GM19463 (cell line): Measurements from ENCODE around the gene GALNT15.

Experiments
- ATAC-seq: cut with Tn5 transposase; IDR thresholded peaks from one replicate; pipeline ENCODE4 v1.9.1; 2021; ENCODE audit warnings: mild to moderate bottlenecking, moderate library complexity; ENCODE audit not compliant: unreplicated experiment

The GALNT15 gene, protein sequence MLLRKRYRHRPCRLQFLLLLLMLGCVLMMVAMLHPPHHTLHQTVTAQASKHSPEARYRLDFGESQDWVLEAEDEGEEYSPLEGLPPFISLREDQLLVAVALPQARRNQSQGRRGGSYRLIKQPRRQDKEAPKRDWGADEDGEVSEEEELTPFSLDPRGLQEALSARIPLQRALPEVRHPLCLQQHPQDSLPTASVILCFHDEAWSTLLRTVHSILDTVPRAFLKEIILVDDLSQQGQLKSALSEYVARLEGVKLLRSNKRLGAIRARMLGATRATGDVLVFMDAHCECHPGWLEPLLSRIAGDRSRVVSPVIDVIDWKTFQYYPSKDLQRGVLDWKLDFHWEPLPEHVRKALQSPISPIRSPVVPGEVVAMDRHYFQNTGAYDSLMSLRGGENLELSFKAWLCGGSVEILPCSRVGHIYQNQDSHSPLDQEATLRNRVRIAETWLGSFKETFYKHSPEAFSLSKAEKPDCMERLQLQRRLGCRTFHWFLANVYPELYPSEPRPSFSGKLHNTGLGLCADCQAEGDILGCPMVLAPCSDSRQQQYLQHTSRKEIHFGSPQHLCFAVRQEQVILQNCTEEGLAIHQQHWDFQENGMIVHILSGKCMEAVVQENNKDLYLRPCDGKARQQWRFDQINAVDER

DNA sequence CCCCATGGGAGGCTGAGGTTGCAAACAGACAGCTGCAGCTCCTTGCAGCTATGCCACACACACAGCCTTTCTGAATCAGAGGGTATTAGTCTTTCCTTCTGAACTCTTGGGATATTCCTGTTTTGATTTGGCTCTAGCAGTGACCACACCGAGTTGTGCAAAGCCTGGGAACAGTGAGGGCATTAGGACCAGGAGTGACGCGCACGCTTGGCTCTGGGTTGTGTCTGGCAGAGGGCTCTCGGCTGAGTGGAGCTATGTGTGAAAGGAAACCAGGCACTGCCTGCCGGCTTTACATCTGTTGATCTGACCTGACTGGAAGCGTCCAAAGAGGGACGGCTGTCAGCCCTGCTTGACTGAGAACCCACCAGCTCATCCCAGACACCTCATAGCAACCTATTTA, at the start of gene GALNT15:
Gene GALNT15, plus strand, starts transcription at position 292 of the 400 bp plus-strand sequence. CDS start 472 bp downstream, outside the sequence.
- ATAC-seq = no peak

DNA sequence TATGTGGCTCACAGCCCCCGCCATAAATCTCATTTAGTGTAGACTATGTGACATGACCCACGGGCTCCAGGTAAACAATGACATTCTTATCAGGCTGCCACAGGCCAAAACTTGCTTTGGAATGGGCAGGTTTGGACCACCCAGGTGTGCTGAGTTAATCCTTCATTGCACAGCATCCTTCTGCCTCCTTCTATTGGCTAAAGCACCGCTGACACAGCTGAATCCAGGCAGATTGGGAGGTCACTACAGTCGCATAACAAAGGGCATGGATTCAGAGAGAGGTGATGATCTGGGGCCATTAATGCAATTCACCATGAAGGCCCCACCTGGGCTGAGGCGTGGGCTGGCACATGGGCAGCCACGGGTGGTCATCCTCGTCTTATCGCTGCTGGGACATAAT, 47.8 kb upstream of the GALNT15 start:
- no peak for ATAC-seq

DNA sequence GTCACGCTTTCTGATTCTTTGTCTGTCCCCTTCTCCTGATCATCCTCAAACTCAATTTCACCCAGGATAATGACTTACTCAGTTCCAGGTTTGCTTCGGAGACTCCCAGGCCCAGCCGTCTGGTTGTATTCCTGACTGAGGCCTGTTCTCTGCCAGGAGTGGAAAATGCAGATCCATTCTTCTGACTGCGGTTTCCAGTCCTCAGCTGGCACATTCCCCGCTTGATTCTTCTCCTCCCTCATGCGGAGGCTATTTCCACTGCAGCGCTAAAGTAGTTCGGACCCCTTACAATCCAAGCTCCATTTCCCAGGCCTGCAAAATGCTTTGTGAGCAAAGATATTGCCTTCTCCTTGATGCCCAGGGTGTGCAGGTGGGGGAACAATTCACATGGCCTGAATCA, 47.2 kb upstream of the GALNT15 start:
- no peak for ATAC-seq

DNA sequence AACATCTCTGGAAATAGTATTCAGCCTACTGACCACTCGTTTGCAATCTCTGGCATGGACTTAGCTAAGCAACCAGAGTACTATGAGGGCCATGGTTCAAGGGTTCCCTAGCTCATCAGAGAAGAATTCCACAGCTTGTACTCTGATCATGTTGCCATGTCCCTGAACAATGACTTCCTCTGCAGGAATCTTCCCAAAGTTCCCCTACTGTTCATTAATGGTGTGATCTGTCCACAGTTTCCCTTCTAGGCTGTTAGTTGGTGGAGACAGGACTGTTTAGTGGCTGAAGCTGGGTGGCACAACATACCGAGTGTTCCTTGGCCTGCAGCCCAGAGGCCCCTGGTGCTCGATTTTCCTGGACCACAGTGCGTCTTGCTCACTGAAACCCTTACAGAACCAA, 44.4 kb upstream of the GALNT15 start:
- no peak for ATAC-seq

DNA sequence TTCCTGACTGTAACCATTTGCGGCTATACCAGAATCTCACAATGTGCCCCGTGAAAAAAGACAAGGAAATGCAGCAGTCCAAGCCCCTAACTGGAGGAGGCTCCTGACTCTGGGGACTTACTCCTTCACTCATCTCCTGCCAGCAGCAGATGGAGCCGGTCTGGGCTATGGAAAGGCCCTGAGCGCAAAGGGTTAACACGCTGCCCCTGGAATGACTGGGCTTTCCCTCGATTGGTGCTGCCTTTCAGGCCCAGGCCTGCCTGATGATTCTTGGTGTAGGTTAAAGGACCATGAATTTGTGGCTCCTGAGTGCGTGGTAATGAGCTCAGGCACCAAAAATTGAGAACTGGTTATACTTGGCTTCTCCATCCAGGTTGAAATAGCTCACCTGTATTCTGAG, 42.3 kb upstream of the GALNT15 start:
- no peak for ATAC-seq

DNA sequence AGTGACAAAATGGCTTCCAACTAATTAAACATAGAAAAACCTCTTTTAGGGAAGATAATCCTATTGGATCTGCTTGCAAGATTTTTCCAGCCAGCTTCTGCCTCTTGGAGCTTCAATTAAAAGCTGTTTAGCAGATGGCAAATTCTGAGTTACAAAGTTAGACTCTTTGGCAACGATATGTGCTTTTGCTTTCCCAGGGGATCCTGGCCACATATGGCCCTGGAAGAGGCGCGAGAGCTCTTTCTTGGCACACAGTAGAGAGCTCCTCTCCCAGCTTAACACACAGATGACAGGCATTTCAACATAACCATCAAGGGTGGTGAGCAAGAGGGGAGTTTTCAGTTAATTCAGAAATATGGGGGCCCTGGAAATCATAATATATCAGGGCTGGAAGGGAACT, 41.6 kb upstream of the GALNT15 start:
- ATAC-seq = no peak

DNA sequence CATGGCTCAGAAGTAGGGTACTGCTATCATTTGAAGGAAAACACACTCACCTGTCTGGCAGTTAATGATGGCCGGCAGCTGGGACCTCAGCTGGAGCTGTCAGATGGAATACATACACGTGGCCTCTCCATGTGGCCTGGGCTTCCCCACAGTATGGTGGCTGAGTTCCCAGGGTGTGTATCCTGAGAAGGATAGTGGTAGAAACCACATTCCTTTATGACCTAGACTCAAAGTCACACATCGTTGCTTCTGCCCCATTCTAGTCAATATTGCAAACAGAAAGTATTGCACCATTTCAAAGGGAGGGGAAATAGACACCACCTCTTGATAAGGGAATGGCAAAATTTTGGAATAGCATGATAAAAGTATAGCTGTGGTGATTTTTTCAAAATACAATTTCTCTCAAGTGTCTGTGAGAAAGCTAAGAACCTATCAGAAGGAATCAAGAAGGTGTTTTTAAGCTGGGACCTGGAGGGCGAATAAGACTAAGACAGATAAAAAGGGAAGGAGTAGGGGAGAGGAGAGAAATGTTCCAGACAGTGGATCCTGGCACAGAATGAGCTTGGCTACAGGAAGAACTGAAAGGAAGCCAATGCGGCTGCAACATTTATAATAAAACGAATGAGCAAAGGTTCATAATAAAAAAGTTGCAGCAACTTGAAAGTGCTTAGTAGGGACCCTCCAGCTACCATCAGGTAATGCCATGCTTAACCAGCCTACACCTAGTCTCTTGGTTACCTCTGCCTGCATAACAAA, 40.1 kb upstream of the GALNT15 start:
- no peak for ATAC-seq

DNA sequence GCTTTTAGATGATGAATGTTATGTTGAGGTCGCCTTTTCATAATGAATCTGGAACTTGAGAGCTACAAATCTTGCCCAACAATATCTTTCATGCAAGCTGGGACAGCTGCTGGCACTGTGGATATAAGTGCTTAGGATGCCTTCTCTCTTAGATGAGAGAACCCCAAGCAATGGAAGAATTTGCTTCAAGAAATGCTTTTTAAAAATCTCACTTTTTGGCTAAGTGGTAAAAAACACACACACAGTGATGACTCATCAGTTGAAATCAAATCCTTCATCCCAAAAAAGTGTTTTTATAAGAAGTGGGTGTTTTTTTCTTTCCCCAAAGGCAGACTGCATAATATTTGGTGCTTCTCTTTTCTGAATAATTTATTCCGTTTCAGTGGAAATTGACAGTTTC, 38.4 kb upstream of the GALNT15 start:
- ATAC-seq = no peak

DNA sequence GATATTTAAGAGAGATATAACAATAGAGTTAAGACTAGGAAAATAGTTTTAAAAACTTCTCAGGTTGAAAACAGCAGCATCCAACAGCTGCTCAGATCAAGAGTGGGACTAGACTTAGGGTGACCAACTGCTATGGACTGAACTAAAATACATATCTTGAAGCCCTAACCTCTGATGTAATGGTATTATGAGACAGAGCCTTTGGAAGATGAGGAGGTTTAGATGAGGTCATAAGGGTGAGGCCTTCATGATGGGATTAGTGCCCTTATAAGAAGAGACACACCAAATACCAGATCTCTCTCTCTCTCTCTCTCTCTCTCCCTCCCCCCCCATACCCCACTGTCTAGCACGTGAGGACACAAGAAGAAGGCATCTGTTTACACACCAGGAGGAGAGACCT, 37.4 kb upstream of the GALNT15 start:
- no peak for ATAC-seq

DNA sequence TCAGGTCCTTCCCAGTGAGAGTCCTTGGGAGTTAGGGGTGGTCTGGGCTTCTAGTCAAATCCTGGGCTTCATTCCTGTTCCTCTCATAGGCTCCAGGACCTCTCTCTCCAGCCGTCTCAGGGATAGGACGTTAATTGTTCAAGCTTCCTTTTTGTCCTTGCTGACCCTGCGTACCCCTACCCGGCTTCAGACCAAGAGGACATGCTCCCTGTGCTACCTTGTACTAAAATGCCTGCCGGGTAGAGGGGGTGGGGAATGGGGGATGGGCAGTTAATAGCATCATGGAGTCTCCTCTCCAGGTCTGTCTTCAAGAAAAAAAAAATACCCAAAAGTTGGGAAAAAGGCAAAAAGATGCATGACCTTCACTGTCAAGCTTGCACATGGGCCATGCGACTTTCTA, 36.5 kb upstream of the GALNT15 start:
- ATAC-seq = no peak

DNA sequence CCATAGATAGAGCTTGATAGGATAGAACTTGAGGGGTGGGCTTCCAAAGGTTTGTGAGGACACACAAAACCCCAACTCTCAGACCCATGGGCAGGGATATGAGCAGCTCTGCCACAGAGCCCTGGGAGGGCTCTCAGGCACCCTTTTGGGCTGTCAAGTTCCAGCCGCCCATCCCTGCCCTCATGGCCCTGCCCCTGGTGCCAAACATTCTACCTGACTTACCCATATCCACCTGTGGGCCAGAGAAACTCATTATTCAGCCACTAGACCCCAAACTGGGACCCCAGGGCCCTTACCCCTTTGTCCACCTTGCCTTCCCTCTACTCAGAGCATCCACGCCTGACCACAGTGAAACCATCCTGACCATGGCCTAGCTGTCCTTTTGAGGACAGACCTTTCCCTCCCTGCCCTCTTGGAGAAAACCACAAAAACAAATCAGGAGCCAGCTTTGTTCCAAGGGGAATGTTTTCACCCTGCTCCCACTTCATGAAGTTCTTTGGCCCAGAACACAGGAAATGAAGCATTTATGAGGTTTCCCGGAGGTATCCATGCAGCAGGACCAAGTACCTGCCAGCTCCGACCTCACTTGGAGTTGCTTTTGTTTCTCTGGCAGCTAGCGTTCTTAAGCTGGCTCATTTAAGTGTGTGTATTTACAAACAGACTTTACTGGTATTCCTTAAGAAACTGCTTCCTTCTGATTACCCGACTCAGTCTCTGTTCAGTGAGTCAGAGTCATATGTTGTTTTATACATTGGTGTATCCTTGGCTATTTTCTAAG, 34.2 kb upstream of the GALNT15 start:
- ATAC-seq = no peak

DNA sequence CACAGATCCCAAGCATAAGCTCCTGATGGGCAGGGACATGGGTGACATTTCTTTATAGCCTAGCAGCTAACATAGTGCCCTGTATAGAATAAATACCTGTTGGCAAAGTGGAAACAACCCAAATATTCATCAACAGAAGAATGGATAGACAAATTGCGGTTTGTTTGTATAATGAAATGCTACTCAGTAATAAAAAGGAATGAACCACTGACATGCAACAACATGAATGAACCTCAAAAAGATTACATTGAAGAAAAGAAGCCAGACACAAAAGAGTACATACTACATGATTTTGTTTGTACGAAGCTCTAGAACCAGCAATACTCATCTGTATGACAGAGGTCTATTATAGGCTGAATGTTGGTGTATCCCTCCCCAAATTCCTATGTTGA, 33.6 kb upstream of the GALNT15 start:
- ATAC-seq = no peak

DNA sequence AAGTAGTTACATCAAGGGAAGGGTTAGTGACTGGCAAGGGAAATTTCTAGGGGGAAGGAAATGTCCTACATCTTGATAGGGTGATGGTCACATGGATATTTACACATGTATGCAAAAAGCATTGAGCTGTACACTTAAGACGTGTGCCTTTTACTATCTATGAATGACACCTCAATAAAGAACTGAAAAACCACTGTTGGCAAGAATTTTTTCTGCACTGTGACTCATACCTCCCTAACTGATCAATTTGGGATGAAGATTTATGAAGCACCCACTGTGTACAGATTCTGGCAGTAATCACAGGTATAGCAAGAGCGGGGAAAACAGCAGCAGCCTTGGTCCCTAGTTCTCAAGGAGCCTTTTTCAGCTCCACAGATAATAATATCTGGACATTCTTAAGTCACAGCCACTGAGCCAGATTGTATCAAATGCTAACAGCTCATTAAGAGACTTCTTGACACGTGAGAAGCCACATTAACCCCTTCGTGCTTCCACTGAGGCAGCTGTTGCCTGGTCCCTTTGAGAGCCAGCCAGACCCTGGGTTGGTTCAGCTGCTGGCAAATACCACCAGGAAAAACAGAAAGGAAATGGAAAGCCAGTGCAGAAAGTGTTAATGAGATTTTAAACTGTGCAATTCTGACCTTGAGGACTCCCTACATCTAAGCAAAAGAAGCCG, 32.0 kb upstream of the GALNT15 start:
- no peak for ATAC-seq

DNA sequence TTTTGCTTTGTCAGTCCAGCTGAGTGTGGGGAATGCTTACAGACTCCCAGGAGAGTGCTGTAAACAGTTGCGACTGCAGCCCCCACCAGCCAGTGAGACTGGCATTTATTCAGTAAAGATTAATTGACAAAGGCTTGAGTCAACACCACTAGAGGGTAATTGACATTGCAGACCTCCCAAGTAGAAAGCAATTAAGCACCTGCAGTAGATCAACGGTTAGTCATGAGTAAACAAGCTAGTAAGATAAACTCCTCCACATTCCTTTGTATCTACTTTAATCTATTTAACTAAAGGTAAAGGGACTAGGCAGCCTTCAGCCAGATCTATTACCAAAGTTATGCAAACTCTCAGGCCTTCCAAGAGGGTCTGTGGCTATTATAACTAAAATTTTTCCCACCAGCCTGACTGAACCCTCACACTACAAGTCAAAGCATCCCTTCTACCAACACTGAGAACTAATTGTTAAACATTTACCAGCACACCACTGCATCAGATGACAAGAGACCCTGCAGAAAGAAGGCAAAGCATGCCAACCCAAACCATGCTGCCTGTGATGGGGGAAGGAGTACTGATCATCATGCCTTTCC, 30.5 kb upstream of the GALNT15 start:
- no peak for ATAC-seq

DNA sequence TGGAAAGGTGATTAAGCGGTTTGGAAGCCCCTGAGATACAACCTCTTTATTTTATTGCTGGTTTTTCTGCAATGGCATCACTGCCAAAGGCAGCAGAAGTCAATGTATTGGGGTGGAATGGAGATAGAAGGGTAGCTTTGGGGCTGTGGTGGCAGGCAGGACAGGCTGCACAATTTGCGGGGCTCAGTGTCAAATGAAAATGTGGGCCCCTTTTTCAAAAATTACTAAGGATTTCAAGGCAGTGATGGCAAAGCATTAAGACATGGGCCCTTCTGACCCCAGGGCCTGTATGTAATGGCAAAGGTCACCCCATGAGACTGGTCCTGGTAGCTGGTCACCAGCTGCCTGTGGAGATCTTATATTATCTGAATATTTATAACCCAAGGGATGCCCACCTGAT, 29.3 kb upstream of the GALNT15 start:
- ATAC-seq = no peak

DNA sequence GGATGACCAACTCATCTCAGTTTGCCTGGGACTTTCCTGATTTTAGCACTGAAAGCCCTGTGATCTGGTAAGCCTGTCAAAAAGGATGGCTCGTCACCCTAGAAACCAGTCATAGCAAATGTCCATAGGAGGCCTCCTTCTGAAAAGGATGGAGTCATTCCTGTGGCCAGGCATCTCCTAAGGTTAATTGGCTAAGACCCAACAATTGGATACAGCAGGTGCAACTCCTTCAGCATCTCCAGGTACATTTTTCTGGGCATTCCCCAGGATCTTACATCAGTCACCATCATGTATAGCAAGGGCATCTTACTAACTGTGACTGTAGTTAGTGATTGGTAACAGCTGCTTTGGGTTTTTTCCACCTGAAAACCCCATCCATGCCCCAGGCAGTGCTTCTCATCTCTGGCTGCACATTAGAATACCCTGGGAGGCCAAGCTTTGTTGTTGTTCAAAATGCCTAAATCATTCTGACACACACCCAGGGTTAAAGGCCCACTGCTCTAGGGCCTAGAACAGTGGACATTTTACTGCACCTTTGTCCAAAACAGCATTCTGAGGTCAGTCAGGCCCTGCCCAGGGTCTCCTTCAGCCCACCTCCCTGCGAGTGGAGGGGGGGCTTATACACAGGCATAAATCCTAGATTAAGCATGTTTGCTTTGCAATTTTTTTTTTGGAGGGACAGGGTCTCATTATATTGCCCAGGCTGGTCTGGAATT, 28.3 kb upstream of the GALNT15 start:
- ATAC-seq = peak; percentile 68

DNA sequence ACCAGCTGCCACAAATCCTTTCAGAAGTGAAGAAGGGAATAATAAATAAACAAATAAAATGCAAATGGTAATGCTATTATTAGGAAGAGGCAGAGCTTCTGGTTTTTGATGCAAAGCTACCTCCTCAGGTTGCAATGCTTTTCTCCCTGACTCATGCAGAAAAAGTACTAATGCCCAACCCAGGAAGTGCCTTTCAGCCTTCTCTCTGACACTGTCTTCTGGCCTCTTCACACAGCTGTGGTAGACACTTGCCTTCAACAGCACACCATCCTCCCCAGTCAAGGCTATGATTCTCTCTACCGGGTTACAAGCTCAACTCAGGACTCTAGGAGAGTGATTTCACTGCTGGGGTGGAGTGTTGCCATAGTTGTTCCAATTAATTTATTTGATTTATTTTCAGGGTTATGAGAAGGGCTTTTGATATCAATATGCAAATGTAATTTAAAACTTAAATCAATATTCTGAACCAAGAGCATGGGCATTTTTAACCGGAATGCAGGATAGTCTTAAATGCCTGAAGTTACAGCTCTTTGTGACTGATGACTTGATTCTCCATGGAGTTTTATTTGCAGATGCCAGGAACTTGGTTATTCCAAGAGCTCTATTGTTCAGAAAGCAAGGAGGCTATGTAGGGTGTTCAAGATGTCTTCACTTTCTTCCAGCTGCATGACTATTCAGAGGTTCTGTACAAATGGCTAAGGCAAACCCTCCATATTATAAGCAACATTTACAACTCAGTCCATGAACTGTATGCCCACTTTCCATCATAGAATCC, 27.1 kb upstream of the GALNT15 start:
- ATAC-seq = peak; percentile 27

DNA sequence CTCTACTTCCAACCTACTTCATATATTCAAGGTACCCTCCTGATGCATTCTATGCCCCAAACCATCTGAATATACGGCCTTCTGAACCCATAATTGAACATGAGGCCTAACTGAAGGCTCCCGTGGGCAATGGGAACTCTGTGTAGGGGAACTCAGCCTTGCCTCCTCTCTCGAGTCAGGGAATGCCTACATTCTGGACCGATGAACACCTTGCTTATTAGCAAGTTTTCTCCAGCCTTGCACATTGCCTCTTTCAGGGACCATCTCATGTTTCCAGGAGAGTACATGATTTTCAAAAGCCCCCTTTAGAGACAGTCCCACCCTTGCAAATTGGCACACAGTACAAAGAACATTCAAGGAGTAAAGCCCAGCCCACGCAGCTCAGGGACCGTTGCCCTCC, 26.3 kb upstream of the GALNT15 start:
- ATAC-seq = no peak

DNA sequence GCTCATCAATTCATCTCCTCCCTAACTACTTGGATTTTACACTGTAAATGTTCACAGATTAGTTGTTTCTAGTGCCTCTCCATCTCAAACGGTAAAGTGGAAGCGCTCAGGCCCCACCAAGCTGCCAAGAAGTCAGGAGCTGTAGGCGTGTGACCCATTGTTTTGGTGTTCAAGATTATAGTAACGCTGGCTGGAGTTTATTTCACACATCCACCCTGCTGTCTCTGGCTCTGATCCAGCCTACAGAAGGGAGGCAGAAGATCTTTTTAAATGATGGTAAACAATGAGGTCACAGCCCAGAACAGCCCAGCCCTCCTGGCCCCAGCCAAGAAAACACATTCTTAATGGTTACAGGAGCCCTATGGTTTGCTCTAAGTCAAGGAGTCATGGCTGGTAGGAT, 25.7 kb upstream of the GALNT15 start:
- no peak for ATAC-seq
